Coronary artery (tissue), 2 donors: ENCODE results near the gene RXFP4.

Experiments
- DNase-seq: peaks from one replicate; pipeline ENCODE4 v3.0.0-alpha.2; 2017; ENCODE audit warnings: low spot score
- H3K27ac ChIP-seq, 2 donors: fragments of 200-600 bp; sonication (generic); one replicate each; pipeline ENCODE4 v1.5.1; 2016 to 2019
- H3K4me3 ChIP-seq: fragments of 200-600 bp; sonication (generic); 2 replicates; pipeline ENCODE4 v1.5.1; 2016; ENCODE audit warnings: mild to moderate bottlenecking, moderate library complexity
- TF ChIP-seq, protein P1 (sequence below): fragments of 200-600 bp; sonication (generic); IDR thresholded peaks from one replicate; pipeline ENCODE4 v1.5.1; 2019; ENCODE audit warnings: antibody characterized with exemption

RXFP4 gene

DNA sequence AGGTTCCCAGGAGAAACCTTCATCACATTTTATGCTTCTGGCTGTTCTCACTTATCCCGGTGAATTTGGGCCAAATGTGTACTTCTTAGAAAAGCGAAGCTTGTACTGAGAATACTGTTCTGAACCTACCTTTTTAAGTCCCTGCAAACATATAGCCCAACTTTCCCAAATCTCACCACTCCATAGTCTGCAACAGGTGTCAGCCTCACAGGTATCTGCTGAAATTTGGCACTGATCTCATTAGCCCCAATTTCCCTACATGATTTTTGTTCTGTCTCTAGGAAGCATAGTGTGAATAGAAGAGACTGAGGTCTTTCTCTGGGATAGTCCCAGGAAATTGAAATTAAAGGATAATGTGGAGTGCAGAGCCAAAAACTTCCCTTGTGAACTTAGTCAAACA is 41.8 kb upstream of the RXFP4 start:
- TF ChIP-seq, protein P1, sequence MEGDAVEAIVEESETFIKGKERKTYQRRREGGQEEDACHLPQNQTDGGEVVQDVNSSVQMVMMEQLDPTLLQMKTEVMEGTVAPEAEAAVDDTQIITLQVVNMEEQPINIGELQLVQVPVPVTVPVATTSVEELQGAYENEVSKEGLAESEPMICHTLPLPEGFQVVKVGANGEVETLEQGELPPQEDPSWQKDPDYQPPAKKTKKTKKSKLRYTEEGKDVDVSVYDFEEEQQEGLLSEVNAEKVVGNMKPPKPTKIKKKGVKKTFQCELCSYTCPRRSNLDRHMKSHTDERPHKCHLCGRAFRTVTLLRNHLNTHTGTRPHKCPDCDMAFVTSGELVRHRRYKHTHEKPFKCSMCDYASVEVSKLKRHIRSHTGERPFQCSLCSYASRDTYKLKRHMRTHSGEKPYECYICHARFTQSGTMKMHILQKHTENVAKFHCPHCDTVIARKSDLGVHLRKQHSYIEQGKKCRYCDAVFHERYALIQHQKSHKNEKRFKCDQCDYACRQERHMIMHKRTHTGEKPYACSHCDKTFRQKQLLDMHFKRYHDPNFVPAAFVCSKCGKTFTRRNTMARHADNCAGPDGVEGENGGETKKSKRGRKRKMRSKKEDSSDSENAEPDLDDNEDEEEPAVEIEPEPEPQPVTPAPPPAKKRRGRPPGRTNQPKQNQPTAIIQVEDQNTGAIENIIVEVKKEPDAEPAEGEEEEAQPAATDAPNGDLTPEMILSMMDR: no peak
- no peak overlapping the region for H3K27ac ChIP-seq
- no peak overlapping the region for H3K4me3 ChIP-seq
- no peak for DNase-seq

DNA sequence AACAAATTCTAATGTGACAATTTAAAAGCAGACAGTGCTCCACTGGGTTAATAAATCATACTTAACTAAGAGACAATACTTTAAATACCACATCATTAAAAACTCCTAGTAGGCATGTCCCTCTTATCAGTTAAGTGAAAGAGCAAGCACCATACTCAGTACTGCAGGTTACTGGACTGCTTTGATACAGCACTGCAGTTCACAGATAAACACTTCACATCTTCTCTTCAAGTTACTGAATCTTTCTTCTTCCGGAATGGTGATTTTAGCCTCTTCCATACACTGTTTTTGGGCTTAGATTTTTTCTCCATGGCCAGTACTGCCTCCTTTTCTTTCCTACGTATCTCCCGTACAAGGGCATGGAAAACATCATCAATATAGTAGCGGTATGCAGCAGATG is 41.3 kb upstream of the RXFP4 start:
- DNase-seq: no peak
- TF ChIP-seq, protein P1: no peak
- Histone ChIP-seq H3K4me3 (no peak overlapping the region), H3K27ac (no peak overlapping the region)

DNA sequence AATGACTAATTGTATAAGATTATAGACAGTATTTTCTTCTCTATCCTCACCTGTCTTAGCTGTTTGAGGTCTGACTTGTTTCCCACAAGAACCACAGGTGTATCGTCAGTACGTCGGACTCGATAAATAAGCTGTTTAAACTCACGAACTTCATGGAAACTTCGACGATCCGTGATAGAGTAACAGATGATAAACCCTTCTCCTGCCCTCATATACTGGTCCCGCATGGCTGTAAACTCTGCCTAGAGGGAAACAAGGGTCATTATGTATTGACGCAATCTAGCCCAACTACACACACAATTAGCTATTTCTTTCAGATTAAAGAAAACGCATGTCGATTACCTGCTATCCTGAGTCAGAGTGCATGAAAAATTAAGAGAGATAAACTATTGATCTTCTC is 37.2 kb upstream of the RXFP4 start:
- TF ChIP-seq, protein P1: no peak
- Histone ChIP-seq H3K27ac (no peak overlapping the region), H3K4me3 (no peak overlapping the region)
- no peak for DNase-seq

DNA sequence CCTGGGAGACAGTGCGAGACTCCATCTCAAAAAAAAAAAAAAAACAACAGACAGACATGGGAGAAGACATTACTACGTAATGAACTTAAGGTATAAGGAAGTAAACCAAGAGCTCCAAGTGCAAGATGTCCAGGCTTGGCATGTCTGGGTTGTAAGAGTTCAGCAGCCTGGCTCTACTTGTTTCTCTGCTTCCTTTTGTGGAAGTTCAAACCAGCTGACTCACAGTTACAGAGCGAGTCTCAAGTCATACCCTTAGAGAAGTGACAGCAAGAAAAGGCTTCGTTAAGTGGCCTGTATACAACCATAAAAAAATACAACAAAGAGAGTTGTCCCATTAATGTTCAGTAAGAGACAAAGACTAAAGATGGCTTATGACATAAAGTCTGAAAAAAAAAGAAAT is 31.5 kb upstream of the RXFP4 start:
- DNase-seq: no peak
- peak overlapping the region; percentile 89 to 98 for H3K27ac ChIP-seq
- H3K4me3 ChIP-seq: peak overlapping the region; percentile 90
- TF ChIP-seq, protein P1: no peak

DNA sequence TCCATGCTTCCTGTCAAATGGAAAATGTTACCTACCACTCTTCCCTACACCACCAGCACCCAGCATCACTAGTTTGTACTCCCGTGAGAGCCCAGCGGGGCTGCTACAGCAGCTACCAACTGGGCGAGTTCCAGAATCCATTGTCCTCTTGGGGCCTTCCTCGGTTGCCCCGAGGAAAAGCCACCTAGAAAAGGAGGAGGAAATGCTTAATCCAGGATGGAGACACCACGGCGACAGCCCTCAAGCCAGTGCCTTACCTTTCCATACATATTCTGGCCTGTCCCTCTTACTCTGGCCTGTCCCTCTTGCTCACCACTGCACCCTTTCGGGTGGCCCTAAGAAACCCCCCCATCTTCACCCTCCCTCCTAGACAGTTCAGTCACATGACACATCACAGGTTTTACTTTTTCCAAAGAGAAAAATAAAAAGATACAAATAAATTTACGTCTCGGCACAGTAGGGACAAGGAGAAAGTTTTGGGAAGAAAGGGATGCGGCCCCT is 30.8 kb upstream of the RXFP4 start:
- TF ChIP-seq, protein P1: no peak
- peak overlapping the region; percentile 90 for H3K4me3 ChIP-seq
- peak overlapping the region; percentile 89 to 98 for H3K27ac ChIP-seq
- no peak for DNase-seq

DNA sequence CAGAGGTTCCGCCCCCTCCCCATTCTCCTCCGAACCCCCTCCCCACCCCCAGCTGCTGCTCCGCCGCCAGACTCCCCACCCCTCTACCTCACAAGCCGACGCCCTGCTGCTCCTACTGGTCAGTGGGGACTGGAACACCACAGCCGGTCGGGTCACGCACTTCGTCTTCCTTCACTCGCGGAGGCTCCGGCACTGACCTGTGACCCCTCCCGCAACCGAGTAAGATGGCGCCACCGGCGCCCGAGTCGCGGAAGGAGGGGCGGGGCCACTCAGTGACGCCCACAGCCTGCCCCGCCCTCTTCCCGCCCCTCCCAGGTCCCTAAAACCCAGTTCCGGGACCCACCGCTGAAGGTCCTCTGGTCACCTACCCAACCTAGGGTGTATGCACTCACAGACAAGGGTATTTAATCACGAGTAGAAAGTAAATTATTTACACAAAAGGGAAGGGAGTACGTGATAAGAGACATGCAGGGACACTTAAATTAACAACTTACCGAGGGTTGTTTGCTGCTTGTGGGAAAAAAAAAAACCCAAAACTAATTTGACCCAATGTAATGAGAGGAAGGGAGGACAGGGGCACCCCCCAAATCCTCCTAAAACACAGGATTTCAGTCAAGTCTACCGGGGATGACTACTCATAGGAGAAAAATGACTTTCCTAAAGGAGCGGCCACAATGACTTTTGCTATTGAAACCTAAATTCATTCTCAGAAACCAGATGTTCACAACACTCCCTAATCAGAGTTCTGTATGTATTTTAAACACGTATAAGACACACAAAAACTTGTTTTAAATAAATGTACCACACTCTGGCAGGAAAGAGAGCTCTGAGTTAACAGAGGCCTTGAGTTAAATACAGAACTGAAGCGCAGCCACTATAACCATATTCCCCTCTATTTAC is 30.0 kb upstream of the RXFP4 start, which contains the start of gene RIT1:
TSS of gene RIT1 (minus strand) at position 194 of the 900 bp plus-strand sequence. CDS start 588 bp downstream, outside the sequence.
- Histone ChIP-seq H3K27ac (peak within 1 kb of the TSS; percentile 89 to 98), H3K4me3 (peak within 1 kb of the TSS; percentile 90)
- TF ChIP-seq, protein P1: no peak
- DNase-seq: peak; percentile 92

DNA sequence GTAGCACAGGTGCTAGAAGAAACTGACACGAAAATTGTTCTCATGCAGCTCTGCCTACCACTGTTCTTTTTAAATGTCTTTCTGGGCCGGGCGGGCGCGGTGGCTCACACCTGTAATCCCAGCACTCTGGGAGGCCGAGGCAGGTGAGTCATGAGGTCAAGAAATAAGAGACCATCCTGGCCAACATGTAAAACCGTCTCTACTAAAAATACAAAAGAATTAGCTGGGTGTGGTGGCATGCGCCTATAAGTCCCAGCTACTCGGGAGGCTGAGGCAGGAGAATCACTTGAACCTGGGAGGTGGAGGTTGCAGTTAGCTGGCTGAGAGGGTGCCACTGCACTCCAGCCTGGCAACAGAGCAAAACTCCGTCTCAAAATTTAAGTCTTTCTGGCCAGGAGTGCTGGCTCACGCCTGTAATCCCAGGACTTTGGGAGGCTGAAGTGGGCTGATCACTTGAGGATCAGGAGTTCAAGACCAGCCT is 29.3 kb upstream of the RXFP4 start:
- Histone ChIP-seq H3K27ac (peak overlapping the region; percentile 89 to 98), H3K4me3 (no peak overlapping the region)
- TF ChIP-seq, protein P1: no peak
- no peak for DNase-seq
